NCI-H1092 treated with DMSO at 0.1 percent for 48 hours (cell line): ENCODE results near the gene GPR83.
"Not testable (repeated sequence)": the region's sequence is repeated elsewhere in the genome, so short reads cannot be mapped to it uniquely, and the experiment has no call there.

Experiments used
- DNase-seq: peaks from one replicate; lab custom pipeline; 2025; lab: John Stamatoyannopoulos, UW

Gene GPR83

DNA sequence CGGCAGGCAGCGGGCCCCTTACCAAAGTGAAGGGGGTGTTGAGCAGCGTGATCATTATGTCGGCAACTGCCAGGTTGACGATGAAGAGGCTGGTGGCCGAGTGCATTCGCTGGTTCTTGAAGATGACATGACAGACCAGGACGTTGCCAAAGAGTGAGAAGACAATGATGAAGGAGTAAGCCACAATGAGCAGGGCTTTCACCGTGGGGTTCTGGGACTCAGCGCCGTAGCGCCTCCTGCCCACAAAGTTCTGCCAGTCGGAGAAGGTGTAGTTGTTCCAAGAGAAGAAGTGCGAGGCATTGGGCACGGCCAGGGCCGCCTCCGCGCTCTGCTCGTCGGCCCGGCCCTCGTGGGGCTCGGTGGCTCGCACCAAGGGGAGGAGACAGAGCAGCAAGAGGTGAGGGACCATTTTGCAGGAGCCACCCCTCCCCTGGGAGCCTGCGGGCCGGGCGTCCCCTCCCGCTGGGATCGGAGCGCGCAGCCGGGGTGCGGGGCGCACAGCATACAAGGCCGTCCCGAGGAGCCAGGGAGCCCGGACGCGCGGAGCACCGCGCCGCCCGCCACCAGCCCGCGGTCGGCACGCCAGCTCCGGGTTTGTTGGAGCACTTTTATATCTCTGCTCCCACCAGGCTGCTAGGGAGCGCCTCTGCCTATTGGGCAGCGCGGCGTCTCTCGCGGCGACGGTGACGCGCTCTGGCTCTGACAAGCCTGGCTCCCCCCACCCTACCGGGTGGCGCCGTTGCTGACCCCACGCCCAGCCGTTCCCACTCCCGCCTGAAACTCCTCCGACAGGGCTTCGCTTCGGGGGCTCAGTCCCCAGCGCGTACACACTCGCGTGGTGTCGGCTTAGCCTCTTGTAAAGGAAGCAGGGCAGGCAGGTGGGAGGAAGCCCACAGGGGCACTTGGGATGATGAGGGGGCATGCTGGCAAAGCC, at the start of gene GPR83:
Gene GPR83, minus strand, starts transcription at position 581 of the 934 bp plus-strand sequence. Its CDS starts 172 bp downstream, at position 409.
- DNase-seq, result peak; percentile 27

DNA sequence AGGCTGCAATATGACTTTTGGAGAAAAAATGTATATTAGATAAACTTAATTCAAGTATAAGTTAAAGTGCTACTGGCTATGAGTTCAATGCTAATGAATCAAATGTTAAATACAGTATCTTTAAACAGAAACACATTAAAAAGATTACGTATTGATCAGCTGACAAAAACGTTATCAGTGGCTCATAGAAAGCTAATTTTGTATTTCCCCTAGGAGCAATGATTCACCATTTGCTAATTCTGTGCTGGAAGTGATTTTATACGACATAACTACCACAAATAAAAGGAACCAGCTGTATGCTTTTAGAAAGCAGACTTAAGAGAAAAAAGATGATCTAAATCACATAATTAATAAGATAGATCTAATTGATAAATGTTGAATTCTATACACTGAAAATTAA, 48.8 kb upstream of the GPR83 start:
- no peak for DNase-seq

DNA sequence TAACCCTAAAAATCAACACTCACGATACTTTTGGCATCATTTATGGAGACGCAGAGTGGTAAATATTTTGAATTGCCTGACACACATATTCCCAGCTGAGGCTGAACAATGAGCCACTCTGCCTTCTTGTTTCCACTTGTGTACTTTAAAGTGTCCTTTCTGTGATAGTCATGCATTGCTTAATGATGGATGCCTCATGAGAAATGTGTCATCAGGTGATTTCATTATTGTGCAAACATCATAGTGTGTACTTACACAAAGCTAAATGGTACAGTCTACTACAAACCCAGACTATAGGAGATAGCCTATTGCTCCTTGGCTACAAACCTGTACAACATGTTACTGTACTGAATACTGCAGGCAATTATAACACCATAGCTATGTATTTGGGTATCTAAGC, 48.2 kb upstream of the GPR83 start:
- no peak for DNase-seq

DNA sequence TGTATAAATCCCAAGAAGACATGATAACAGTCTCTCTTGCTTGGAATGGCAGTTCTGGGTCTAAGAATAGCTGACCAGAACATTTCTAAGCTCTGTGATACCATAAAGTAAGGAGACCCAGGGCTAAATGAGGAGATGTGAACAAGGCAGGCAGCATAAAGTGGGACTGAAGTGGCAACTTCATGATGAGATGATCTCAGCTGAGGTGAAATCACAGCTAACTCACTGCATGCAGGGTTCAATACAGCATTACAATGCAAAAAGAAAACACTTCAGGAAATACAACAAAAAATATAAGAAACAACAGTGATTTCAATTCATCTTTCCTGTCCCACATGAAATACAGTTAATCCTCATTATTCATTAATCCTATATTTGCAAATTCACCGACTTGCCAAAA, 47.8 kb upstream of the GPR83 start:
- DNase-seq, result no peak

DNA sequence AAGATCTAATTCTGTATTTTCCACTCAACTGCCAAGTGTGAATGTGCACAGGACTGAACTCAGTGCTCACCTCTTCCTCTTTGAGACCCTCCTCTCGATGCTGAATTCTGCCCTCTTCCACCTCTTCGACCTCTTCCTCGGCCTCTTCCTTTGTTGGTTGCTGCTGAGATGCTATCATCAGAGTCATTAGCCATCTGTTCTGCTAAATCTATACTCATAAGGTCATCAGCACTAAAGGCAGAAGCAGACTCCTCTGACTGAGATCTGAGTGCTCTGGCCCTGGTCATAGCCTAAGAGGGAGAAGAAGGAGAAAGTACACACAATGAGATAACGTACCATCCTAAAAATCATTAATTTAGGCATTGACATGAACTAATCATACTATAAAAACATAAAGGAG, 45.9 kb upstream of the GPR83 start:
- DNase-seq, result no peak

DNA sequence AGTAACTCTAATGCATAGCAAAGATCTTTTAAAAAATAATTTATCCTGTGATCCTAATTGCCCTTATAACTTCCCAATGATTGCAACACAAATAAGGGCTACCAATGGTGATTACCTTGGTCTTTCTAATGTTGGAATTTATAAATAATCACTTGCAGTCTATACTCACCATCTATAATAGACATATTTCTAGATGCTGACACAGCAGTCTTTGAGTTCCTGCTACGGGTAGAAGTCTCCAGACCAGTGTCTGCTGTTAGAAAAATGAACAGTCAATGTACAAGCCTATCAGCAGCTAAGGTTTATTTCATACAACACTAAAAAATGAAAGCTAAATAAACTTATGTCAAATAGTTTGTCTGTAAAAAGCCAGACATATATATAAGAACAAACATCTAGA, 44.4 kb upstream of the GPR83 start:
- DNase-seq, result no peak

DNA sequence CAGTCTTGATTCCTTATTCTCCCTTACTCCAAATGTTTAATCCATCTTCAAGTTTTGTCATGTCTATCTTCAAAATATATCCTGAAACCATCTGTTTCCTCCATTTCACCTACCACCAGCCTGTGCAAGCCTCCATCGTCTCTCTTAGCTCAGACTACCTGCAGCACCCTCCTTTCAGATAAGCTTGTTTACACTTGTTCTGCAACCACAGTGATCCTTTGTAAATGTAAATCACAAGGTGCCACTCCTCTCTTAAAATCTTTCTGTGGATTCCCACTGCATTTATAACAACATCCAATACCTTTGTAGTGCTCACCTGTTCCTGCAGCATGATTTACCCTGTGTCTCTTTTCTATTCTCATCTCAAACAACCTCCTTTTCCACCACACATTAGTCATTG, 31.8 kb upstream of the GPR83 start:
- no peak for DNase-seq

DNA sequence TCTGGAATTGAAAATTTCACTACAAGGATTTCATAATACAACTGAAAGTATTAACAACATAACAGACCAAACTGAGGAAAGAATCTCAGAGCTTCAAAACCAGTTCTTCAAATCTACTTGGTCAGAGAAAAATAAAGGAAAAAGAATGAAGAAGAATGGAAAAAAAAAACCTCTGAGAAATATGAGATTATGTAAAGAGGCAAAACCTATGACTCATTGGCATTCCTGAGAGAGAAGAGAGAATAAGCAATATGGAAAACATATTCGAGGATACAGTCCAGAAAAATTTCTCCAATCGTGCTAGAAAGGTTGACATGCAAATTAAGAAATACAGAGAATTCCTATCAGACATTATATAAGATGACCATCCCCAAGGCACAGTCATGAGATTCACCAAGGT, 23.4 kb upstream of the GPR83 start:
- DNase-seq, result no peak

DNA sequence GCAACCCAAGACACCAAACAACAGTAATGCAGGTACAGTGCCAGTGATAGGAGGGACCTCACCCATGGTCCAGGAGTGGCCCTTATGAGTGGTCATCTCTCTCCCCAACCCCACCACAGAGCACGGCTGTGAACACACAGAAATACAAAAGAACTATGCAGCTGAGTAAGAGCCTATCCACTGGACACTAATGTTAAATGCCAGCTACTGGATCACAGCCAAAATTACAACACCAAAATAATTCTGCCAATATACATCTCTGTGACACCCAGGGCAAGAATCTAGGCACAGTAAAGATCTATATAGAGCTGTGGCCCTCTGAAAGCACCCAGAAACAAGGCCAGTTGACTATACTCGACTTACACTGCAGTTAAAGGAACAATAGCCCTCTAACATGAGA, 22.8 kb upstream of the GPR83 start:
- no peak for DNase-seq

DNA sequence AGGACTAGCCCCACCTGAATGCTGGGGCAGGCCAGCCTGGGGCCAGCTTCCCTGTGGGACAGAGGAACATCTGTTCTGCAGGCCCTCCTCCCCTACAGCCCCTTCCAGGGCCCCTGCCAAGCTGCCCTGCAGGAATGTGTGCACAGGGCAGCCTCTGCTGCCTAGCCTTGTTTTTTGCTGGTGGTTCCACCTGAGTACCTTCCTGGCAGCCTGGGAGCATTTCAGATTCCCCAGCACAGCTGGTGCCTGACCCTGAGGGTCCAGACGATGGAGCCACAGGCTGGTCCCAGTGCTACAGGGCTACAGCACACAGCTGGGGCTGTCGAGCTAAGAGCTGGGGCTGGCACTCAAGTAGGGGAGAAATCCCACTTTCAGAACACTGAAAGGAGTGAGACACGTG, 22.3 kb upstream of the GPR83 start:
- DNase-seq, result no peak

DNA sequence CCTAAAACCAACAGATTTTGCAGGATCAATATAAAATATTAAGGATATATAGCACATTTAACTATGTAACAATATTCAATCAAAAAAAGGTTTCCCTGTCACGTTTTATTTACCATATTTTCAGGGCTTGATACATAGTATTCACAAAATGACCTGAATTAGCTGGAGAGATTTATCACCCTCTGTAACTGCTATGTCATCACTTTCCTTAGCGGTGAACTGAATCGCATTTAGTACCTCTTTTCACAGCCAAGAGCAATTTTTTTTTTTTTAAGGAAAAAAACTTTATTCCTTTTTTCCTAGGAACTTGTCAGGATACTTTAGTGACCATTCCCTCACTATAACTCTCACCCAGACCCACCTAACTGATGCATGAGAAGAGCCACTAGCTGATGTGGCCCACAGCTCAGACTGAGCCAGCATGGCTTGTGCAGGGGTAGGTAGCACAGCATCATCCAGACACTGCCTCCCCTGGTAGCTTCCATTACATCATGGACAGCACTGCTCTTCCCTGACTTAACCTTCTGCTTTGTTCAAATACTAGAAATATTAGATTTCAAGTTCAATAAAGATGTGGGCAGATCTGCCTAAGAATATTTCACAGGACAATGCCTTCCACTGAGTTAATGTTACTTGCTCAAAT, 17.0 kb upstream of the GPR83 start:
- no peak for DNase-seq

DNA sequence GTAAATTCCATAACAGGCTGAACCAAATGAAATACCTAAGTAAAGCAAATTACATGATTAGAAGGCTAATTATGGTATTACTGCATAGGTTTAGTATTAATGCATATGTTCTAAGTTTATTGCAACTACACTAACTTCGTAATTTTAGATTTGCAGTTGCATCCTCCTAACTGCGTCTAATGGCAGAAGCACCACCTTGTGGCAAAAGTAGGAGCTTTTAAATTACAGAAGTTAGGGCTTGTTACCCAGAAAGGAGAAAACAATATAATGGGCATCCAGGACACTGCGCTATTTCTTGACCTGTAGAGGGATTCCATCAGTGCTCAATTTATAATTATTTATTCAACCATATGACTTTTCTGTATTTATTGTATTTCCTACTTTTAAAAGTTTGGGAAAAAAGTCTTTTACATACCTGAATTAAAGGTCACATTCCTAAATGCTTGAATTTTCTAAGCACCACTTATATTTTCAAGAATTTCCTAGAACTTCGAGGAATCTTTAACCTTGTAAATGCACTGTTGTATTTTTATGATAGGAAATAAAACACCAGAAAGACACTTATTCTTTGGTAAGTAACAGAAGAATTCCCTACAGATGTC, 16.3 kb upstream of the GPR83 start:
- DNase-seq, result peak; percentile 12

DNA sequence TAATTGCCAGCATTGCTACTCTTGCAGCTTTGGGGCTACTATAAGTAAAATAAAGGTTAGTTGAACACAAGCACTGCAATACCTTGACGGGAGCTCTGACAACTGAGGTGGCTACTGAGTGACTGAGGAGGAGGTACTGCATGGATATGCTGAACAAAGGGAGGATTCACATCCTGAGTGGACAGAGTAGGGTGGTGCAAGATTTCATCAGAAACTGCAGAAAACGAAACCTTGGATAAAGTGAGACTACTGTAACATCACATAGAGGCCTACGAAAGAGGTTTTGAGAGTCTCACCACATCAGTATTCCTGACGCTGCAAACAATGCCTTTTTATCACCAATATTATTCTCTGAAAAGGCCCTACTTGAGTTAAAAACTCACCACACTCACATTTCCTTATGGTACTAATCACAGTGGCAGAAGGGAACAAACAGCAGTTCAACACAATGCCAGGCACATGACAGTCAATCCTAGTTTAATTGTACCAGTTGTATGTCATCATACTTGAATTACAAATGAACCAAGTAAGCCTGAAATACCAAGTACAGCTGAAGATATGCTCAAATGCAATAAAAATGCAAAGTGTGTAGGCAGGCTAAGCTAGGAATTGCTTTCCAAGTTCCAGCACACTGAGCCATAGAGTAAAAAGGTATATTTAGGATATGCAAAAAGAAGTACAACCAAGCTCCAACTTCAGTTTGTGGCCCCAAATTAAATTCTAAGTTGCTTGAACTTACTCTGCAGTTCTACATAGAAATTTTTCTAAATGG, 4.0 kb upstream of the GPR83 start:
- DNase-seq, result no peak

DNA sequence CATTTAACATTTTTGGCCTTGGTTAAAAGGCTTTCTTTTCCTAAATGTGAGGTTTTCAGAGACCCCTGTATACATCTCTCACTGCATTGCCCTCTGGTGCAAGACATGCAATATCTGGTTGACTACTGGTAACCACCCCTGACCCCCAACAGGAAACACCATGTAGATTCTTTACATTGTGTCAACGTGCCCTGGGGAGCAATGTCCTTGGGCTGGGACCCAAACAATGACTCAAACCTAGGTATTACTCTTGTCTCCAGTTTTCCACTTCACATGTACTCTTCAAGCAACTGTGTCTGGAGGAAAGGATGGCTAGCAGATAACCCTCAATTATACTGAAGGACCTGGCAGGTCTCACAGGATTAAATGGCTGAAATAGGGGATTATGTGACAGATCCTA, 1.1 kb upstream of the GPR83 start:
- no peak for DNase-seq

DNA sequence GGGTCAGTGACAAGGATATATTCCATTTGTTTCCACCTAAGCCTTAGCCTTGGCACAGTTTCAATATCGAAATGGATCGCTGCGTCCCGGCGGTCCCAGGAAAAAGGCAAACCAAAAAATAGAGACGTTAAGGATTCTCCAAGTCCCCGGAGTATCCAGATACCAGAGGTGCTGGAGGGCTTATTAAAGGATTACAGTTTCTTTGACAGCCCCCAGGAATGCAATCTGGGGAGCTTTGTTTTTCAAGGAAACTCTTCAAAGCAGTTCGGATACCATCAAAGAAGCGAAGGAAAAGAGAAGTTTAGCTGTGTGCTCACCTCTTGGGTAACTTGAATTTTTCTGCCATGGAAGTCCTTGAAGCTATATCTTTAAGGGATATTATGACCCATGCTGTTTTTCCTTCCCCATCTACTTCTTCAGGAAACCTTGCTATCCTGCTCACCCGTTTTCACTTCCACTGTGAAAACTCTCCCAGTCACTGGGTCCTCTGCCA, 600 bp upstream of the GPR83 start:
- no peak for DNase-seq

DNA sequence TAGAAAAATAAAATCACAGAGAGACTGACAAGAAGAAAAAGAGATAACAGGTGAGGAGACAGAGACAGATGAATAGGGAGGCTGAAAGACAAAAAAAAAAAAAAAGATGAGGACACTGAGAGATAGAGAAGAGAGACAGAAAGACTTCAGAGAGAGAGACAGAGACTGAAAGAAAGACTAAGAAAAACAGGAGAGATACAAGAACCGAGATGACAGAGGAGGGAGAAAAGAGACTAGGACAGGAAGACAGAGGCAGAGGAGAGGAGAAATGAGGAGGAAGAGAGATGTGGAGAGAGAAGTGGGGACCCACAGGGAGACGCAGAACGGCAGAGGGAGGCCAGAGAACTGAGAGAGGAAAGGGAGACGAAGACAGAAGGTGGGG, 771 bp downstream of the GPR83 start:
- DNase-seq, result no peak

DNA sequence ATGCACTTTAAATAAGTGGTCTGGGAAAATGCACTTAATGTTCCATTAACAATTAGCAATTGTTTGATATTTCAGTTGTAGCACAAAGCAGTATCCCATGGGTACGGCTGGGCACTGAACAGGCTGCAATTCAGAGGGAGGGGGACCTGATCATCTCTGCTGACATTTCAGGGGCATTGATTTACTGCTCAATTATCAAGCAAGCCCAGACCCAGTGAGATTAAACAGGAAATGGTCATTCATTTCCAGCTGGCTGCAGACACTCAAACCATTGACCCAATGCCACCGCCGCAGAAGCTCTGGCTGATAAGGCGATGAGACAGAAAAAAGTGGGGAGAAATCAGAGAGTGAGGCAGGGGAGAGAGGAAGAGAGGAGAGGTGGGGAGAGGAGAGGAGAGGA, 1.2 kb downstream of the GPR83 start:
- DNase-seq, result no peak

DNA sequence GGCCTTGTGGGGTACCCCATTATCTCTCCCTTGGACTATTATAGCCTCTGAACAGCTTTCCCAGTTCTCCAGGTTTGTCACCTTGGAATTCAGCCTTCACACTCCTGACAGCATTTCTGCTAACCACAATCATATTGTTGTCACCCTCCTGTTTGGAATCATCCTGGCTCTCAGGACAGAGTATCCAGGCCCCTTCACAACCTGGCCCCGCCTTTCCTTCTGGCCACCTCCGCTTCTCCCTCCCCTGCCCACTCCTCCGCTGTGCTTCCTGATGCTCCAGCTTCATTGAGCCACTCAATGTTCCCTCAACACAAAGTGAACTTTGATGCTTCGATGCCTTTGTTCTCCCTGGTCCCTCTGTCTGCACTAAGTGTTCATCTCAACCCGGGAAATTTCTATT, 3.1 kb downstream of the GPR83 start:
- no peak for DNase-seq

DNA sequence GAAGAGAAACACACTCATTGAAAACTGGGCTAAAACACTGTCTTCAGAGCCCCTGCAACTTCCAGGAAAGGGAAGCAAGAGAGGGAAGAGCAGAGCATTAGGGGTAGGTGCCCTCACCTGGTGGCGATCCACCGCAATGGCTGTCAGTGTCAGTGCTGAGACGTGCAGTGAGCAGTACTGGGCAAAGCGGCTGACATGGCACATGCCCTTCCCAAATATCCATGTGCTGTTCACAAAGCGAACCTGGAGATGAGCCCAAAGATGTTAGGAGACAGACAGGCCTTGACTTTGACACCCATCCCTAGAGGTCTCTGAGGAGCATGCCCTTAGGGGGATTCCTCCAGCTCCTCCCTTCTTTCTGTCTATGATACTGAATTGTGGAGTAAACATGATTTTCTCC, 4.9 kb downstream of the GPR83 start:
- no peak for DNase-seq

DNA sequence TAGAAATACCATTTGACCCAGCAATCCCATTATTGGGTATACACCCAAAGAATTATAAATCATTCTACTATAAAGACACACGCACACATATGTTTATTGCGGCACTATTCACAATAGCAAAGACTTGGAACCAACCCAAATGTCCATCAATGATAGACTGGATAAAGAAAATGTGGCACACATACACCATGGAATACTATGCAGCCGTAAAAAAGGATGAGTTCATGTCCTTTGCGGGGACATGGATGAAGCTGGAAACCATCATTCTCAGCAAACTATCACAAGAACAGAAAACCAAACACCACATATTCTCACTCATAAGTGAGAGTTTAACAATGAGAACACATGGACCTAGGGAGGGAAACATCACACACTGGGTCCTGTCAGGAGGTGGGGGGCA, 9.3 kb downstream of the GPR83 start:
- DNase-seq, result not testable (repeated sequence)

DNA sequence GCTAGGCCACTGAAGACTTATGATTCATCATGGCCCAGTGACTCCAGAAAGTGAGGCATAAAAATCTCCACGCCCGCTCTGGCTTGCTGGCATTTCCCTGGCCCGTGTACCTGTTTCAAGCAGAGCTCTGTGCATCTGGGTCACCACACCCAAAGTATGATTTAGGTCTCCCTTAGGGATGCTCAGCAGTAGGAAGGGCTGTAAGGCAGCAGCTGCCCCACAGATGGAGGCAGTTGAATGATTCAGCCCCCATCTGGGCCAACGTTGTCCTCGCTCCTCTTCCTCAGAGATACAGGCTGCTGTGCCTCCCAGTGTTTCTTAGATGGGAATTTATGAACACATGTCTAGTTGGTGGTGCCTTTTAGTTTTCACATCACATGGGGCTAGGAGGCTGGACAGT, 21.6 kb downstream of the GPR83 start:
- no peak for DNase-seq

DNA sequence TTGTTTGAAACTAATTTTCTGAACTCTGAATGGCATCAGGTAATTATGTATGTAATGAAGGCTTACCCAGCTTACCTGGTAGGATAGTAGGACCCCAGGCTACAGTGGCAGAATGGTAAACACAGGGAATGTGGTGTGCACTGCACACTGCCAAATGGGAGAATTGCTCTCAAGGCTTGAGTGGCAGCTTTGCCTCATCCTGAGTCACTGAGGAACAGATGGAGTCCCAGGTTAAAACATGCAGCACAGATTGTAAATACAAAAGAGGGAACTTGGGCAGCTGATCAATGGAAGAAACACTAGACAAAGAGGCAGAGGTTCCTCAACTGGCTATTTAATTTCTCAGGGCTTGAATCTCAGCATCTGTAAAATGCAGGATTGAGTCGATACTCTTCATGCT, 24.4 kb downstream of the GPR83 start:
- DNase-seq, result no peak
